Transverse colon (tissue), 4 donors: Measurements from ENCODE around the gene DPF3. TPM values are rescaled to one million over a fixed set of nuclear protein-coding genes. Genes with fewer than 3 reads are reported as not detected.

Experiments
- DNase-seq: peaks from one replicate; pipeline ENCODE4 v3.0.0-alpha.2; 2019
- H3K27ac ChIP-seq, 4 donors: fragments of 200-600 bp; sonication (generic); 2 replicates each; pipeline ENCODE4 v1.5.1; 2016 to 2018; ENCODE audit warnings: inconsistent platforms in 4 of 4
- H3K27me3 ChIP-seq: fragments of 200-600 bp; sonication (generic); 2 replicates; pipeline ENCODE4 v1.5.1; 2017; ENCODE audit warnings: inconsistent platforms
- H3K36me3 ChIP-seq, 4 donors: fragments of 200-600 bp; sonication (generic); 2 replicates each; pipeline ENCODE4 v1.5.1; 2017 to 2019; ENCODE audit warnings: inconsistent platforms in 4 of 4
- H3K4me1 ChIP-seq, 4 donors: fragments of 200-600 bp; sonication (generic); 2 replicates each; pipeline ENCODE4 v1.5.1; 2017 to 2020; ENCODE audit warnings: inconsistent platforms in 4 of 4
- H3K4me3 ChIP-seq, 4 donors: fragments of 200-600 bp; sonication (generic); 1 replicate in 1 of 4; 2 replicates in 3 of 4; pipeline versions ENCODE4 v1.5.1 to v1.6.1; 2017 to 2019; ENCODE audit warnings: inconsistent platforms in 4 of 4
- H3K9me3 ChIP-seq, 2 donors: fragments of 200-600 bp; sonication (generic); 2 replicates each; pipeline ENCODE4 v1.5.1; 2017 to 2019; ENCODE audit warnings: inconsistent platforms in 2 of 2
- EP300 ChIP-seq: sonication (generic); formaldehyde crosslinking; IDR thresholded peaks from one replicate; pipeline ENCODE4 v1.6.1; 2017; ENCODE audit warnings: antibody characterized with exemption, low read depth
- POLR2A ChIP-seq: fragments of 450-650 bp; IDR thresholded peaks from one replicate; pipeline ENCODE4 v1.6.1; 2016; ENCODE audit warnings: antibody characterized with exemption, mild to moderate bottlenecking, moderate library complexity
- POLR2AphosphoS5 ChIP-seq, 3 donors: sonication (generic); formaldehyde crosslinking; IDR thresholded peaks; one replicate each; pipeline ENCODE4 v1.6.1; 2016; ENCODE audit warnings: antibody characterized with exemption in 3 of 3
- WGBS, 2 donors: methylation state at CpG; one replicate each; pipeline ENCODE4 v1.1.5; 2018; ENCODE audit warnings: low coverage in 1 of 2; 5-methylcytosine and 5-hydroxymethylcytosine counted together
- in situ Hi-C, 4 donors: fragments of 200-750 bp; cut with MboI; loops; one replicate each; pipeline versions ENCODE4 v1.15.0 to v1.15.1; 2017; ENCODE audit warnings: low sequenced_read_pairs in 3 of 4, low pct_ligation_motif_present in 1 of 4, low pct_unique_long_range_greater_than_20kb in 1 of 4
- intact Hi-C: fragments of 100-400 bp; cut with DNase I; formaldehyde crosslinking; loops from one replicate; pipeline ENCODE4 v1.15.1; 2023; ENCODE audit warnings: low total_unique reads
- total RNA-seq, 4 donors: library from RNA; depleted of rRNA; stranded (reverse); fragments of >200 nt; gene quantifications; one replicate each; pipeline ENCODE4 v1.1.0, GENCODE V29; 2016
- TF ChIP-seq, protein P1 (sequence below), 5 experiments: fragments of 200-600 bp in 3 of 5; fragments of 450-650 bp in 2 of 5; sonication (generic) in 3 of 5; IDR thresholded peaks; 1 replicate in 2 of 5; 2 replicates in 3 of 5; pipeline ENCODE4 v1.5.1; 2016 to 2017; ENCODE audit warnings: antibody characterized with exemption in 5 of 5, inconsistent platforms in 3 of 5, mild to moderate bottlenecking in 2 of 5, moderate library complexity in 1 of 5

DPF3 gene
- total RNA-seq, 4 donors from 2014 or later = 7.1 to 23.5 (median 10.9) TPM

DNA sequence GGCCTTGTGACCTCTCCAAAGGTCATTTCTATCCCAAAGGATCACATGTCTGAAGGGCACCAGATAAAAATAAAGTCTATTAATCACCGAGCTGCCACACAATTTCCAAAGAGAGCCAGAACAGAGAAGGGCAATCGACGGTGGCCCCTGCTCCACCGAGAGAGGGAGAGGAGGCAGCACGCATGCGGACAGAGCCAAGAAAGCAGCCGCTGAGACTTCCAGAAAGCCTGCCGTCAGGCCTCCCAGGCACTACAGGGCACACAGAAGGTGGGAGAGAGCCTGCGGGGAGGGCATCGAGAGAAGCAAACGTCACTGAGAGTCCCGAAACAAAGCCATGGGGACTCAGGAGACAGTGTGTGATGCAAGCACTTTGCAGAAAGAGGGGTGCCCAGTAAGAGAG, 182.0 kb downstream of the DPF3 start:
- WGBS, 2 donors = 83 to 93% methylated on average over 5 to 12 of the region's 12 CpGs
- in situ Hi-C loops = no loop called here
- DNase-seq = no peak

DNA sequence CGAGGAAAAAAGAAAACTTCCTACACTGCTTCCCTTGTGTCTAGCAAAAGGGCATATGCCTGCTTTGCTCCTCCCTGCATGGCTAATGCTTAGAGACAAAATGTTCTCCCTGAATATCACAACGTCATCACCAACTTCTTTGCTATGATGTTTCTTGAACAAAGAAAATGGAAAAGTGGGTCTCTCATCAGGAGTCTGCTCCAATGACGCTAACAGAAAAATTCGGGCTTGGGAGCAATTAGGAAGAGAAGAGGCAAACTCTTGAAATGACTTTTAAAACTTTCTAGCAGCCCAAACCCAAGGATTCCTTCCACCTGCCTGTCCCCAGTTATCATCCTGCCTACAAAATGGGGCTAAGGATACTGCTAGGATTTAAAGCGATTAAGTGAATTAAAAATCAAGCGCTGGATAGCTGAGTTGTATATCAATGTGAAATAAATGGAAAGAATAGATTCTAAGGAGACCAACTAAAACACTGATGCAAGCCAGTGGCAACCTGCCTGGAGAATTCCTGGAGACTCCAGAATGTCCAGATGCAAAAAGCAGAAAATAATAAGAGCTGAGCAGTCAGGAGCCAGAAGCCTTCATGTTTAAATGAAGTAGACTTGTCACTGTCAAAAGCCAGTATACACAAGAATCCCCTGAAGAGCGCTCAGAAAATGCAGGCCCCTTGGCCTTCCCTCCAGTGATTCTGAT, 183.8 kb downstream of the DPF3 start:
- no peaks in the 10 kb centered on the region for H3K4me1 ChIP-seq
- H3K27me3 ChIP-seq = no peaks in the 10 kb centered on the region
- TF ChIP-seq EP300 (no peak), POLR2A (no peak), POLR2AphosphoS5 (IDR thresholded peaks at IDR 0.05) (no peak)
- TF ChIP-seq, protein P1, sequence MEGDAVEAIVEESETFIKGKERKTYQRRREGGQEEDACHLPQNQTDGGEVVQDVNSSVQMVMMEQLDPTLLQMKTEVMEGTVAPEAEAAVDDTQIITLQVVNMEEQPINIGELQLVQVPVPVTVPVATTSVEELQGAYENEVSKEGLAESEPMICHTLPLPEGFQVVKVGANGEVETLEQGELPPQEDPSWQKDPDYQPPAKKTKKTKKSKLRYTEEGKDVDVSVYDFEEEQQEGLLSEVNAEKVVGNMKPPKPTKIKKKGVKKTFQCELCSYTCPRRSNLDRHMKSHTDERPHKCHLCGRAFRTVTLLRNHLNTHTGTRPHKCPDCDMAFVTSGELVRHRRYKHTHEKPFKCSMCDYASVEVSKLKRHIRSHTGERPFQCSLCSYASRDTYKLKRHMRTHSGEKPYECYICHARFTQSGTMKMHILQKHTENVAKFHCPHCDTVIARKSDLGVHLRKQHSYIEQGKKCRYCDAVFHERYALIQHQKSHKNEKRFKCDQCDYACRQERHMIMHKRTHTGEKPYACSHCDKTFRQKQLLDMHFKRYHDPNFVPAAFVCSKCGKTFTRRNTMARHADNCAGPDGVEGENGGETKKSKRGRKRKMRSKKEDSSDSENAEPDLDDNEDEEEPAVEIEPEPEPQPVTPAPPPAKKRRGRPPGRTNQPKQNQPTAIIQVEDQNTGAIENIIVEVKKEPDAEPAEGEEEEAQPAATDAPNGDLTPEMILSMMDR (IDR thresholded peaks at IDR 0.05) = no peak
- no peak overlapping the region for H3K27ac ChIP-seq
- 90 to 91% methylated on average over 4 to 7 of the region's 7 CpGs for WGBS, 2 donors
- no peaks in the 10 kb centered on the region for H3K9me3 ChIP-seq
- no peak for DNase-seq
- intact Hi-C loops (no loop called here), in situ Hi-C loops (no loop called here)
- H3K4me3 ChIP-seq = no peak overlapping the region
- H3K36me3 ChIP-seq = no peaks in the 10 kb centered on the region

More for the DNA sequence above, 182.0 kb downstream of the DPF3 start:
- H3K4me1 ChIP-seq = no peaks in the 10 kb centered on the region
- H3K4me3 ChIP-seq = no peak overlapping the region
- no peaks in the 10 kb centered on the region for H3K9me3 ChIP-seq
- H3K36me3 ChIP-seq = no peaks in the 10 kb centered on the region
- H3K27me3 ChIP-seq = no peaks in the 10 kb centered on the region
- intact Hi-C loops = no loop called here
- no peak for TF ChIP-seq POLR2AphosphoS5 (IDR thresholded peaks at IDR 0.05)
- TF ChIP-seq, protein P1 (IDR thresholded peaks at IDR 0.05) = no peak
- no peak for TF ChIP-seq EP300
- no peak for TF ChIP-seq POLR2A
- H3K27ac ChIP-seq = no peak overlapping the region

DNA sequence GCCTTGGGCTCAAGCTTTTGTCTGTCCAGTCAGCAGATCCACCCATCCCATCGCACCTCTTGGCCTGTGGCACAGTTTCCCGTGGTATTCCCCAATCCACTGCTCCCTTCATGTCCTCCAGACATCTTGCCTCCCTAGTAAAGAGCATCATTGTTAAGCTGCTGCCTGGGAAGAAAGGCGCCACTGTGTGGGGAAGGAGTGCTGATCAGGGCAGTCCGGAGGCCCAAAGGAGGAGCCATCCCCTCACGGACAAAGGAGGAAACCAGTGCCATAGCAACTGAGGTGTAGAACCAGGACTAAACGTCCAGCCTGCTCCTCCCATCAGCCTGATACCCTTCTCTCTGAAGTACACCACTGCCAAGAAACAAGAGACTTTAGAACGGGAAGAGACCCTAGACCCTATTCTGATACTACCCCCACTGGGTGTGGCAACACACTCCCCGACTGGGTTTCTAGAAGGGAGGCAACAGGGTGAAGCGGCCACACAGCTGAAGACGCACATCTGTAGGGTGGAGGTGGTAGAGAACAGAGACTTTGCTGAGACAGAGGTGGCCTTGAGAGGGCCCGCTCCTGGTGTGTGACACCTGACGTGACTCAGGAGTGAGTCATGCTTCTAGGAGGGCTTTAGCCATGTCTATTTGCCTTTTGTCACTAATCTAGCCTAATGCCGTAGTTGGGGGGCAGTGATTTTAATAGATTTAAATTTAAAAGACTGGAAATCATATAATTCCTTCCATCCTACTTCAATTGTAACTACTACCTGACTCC, 185.0 kb downstream of the DPF3 start:
- no peaks in the 10 kb centered on the region for H3K4me1 ChIP-seq
- H3K27ac ChIP-seq = no peak overlapping the region
- in situ Hi-C loops (no loop called here), intact Hi-C loops (no loop called here)
- whole genome bisulfite sequencing, 2 donors = 83 to 93% methylated on average over 5 to 13 of the region's 13 CpGs
- TF ChIP-seq EP300 (no peak), POLR2AphosphoS5 (IDR thresholded peaks at IDR 0.05) (no peak), POLR2A (no peak)
- TF ChIP-seq, protein P1 (IDR thresholded peaks at IDR 0.05) = no peak
- H3K4me3 ChIP-seq = no peak overlapping the region
- H3K36me3 ChIP-seq = no peaks in the 10 kb centered on the region
- DNase-seq = no peak
- H3K9me3 ChIP-seq = no peaks in the 10 kb centered on the region
- no peaks in the 10 kb centered on the region for H3K27me3 ChIP-seq

DNA sequence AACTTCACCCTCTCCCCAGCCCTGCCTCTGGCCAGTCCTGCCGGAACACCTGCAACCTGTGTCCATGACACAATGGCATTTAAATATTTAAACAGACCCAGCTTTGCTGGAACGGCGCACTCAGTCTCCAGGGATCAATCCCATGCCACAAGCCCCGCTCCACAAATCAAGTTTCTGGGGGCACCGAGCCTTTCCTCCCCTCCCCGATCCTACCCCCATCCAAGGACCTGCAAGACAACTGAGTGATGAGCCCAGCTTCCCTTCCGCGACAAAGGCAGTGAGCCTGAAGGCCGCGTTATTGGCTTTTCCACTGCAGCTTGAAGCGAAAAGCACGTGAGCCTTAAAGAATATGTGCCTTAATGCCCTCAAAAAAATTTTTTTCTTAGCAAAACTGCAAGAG, 185.7 kb downstream of the DPF3 start:
- TF ChIP-seq POLR2AphosphoS5 (IDR thresholded peaks at IDR 0.05) (no peak), POLR2A (no peak), EP300 (no peak)
- TF ChIP-seq, protein P1 (IDR thresholded peaks at IDR 0.05) = no peak
- intact Hi-C loops = no loop called here
- no peak overlapping the region for H3K4me3 ChIP-seq
- in situ Hi-C loops = no loop called here
- no peaks in the 10 kb centered on the region for H3K27me3 ChIP-seq
- H3K9me3 ChIP-seq = no peaks in the 10 kb centered on the region
- H3K4me1 ChIP-seq = no peaks in the 10 kb centered on the region
- no peaks in the 10 kb centered on the region for H3K36me3 ChIP-seq
- WGBS, 2 donors = 70 to 93% methylated on average over 2 to 12 of the region's 12 CpGs
- no peak overlapping the region for H3K27ac ChIP-seq
- DNase-seq = no peak
